ENCODE data around the gene ATP5IF1. TPM values are rescaled to one million over a fixed set of nuclear protein-coding genes. Genes with fewer than 3 reads are reported as not detected.

ATP5IF1 gene
- total RNA-seq, 6 donors from 2014 or later, result 86.1 to 320 (median 186) TPM

GRCh38 chr1:28209700-28210099 lies 26.2 kb upstream of the ATP5IF1 start:
- 63% methylated on average over 1 of the region's 1 CpG for WGBS, 2 donors
- Histone ChIP-seq H3K4me3 (no peak overlapping the region), H3K36me3 (peaks cover 14 to 84% (median 33%) of the 10 kb centered on the region in 4 donors), H3K4me1 (peaks cover 0 to 8% (median 3%) of the 10 kb centered on the region in 4 donors), H3K27me3 (no peaks in the 10 kb centered on the region), H3K27ac (peak overlapping the region in 3 of 4 donors; percentile 7 to 30 (median 23)), H3K9me3 (no peaks in the 10 kb centered on the region)
- TF ChIP-seq, protein P1, sequence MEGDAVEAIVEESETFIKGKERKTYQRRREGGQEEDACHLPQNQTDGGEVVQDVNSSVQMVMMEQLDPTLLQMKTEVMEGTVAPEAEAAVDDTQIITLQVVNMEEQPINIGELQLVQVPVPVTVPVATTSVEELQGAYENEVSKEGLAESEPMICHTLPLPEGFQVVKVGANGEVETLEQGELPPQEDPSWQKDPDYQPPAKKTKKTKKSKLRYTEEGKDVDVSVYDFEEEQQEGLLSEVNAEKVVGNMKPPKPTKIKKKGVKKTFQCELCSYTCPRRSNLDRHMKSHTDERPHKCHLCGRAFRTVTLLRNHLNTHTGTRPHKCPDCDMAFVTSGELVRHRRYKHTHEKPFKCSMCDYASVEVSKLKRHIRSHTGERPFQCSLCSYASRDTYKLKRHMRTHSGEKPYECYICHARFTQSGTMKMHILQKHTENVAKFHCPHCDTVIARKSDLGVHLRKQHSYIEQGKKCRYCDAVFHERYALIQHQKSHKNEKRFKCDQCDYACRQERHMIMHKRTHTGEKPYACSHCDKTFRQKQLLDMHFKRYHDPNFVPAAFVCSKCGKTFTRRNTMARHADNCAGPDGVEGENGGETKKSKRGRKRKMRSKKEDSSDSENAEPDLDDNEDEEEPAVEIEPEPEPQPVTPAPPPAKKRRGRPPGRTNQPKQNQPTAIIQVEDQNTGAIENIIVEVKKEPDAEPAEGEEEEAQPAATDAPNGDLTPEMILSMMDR (IDR thresholded peaks at IDR 0.05), result no peak
- TF ChIP-seq POLR2A (IDR thresholded peaks at IDR 0.05) (no peak), EP300 (IDR thresholded peaks at IDR 0.05) (no peak), POLR2AphosphoS5 (IDR thresholded peaks at IDR 0.05) (no peak)
- ATAC-seq (ENCODE audit: low FRiP score in 2 of 2), result no peak
- DNase-seq, result no peak

DNA sequence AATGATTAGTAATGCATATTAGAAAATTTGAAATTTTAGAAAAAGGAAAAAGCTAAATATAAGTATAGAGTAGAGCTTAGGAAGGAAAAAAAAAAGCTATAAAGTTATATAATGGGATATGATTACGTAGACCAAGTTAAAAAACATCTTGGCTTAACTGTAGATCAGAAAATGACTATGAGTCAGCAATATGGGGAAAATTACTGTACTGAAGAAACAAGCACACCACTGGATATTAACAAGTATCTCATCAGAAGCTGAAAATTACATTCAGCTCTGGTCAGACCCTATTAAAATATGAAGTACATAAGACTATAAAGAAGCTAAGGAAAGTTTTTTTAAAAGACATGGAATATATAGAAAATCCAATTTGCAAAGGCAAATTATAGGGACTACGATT lies 22.6 kb upstream of the ATP5IF1 start:
- 77 to 94% methylated on average over 2 of the region's 2 CpGs for WGBS, 2 donors
- ATAC-seq (ENCODE audit: low FRiP score in 2 of 2) (no peak), DNase-seq (no peak)
- H3K36me3 ChIP-seq, result peaks cover 12 to 55% (median 20%) of the 10 kb centered on the region in 4 donors
- no peak overlapping the region for H3K4me3 ChIP-seq
- H3K9me3 ChIP-seq, result no peaks in the 10 kb centered on the region
- TF ChIP-seq, protein P1 (IDR thresholded peaks at IDR 0.05), result no peak
- TF ChIP-seq EP300 (IDR thresholded peaks at IDR 0.05) (no peak), POLR2A (IDR thresholded peaks at IDR 0.05) (no peak), POLR2AphosphoS5 (IDR thresholded peaks at IDR 0.05) (no peak)
- H3K4me1 ChIP-seq, result peaks cover 0 to 8% (median 3%) of the 10 kb centered on the region in 4 donors
- no peak overlapping the region for H3K27ac ChIP-seq
- H3K27me3 ChIP-seq, result no peaks in the 10 kb centered on the region

GRCh38 chr1:28229089-28229488 lies 6.8 kb upstream of the ATP5IF1 start:
- no peak overlapping the region for H3K27ac ChIP-seq
- no peak for ATAC-seq (ENCODE audit: low FRiP score in 2 of 2)
- no peak overlapping the region for H3K4me3 ChIP-seq
- no peak for DNase-seq
- no peaks in the 10 kb centered on the region for H3K9me3 ChIP-seq
- peaks cover 32 to 64% (median 45%) of the 10 kb centered on the region in 4 donors for H3K36me3 ChIP-seq
- TF ChIP-seq EP300 (IDR thresholded peaks at IDR 0.05), result no peak
- no peak for TF ChIP-seq POLR2AphosphoS5 (IDR thresholded peaks at IDR 0.05)
- TF ChIP-seq POLR2A (IDR thresholded peaks at IDR 0.05), result no peak
- TF ChIP-seq, protein P1 (IDR thresholded peaks at IDR 0.05), result no peak
- no peaks in the 10 kb centered on the region for H3K27me3 ChIP-seq
- H3K4me1 ChIP-seq, result peaks cover 19 to 24% (median 21%) of the 10 kb centered on the region in 4 donors

- H3K4me3 ChIP-seq, result no peak overlapping the region
- TF ChIP-seq POLR2AphosphoS5 (IDR thresholded peaks at IDR 0.05), result no peak
- TF ChIP-seq, protein P1 (IDR thresholded peaks at IDR 0.05), result no peak
- no peak for TF ChIP-seq POLR2A (IDR thresholded peaks at IDR 0.05)
- no peak for TF ChIP-seq EP300 (IDR thresholded peaks at IDR 0.05)
- H3K36me3 ChIP-seq, result peaks cover 27 to 54% (median 41%) of the 10 kb centered on the region in 4 donors
- 88 to 90% methylated on average over 2 of the region's 2 CpGs for WGBS, 2 donors
- H3K27ac ChIP-seq, result no peak overlapping the region
- H3K4me1 ChIP-seq, result peaks cover 20 to 27% (median 21%) of the 10 kb centered on the region in 4 donors
- H3K9me3 ChIP-seq, result no peaks in the 10 kb centered on the region
- ATAC-seq (ENCODE audit: low FRiP score in 2 of 2) (no peak), DNase-seq (no peak)
- no peaks in the 10 kb centered on the region for H3K27me3 ChIP-seq
Observed at GRCh38 chr1:28229996-28230395, 5.9 kb upstream of the ATP5IF1 start.

All from upper lobe of left lung (tissue), 6 donors.